Measurements from ENCODE around the gene CIBAR2.
"Not testable (repeated sequence)": the region's sequence is repeated elsewhere in the genome, so short reads cannot be mapped to it uniquely, and the experiment has no call there.

Gene CIBAR2

DNA sequence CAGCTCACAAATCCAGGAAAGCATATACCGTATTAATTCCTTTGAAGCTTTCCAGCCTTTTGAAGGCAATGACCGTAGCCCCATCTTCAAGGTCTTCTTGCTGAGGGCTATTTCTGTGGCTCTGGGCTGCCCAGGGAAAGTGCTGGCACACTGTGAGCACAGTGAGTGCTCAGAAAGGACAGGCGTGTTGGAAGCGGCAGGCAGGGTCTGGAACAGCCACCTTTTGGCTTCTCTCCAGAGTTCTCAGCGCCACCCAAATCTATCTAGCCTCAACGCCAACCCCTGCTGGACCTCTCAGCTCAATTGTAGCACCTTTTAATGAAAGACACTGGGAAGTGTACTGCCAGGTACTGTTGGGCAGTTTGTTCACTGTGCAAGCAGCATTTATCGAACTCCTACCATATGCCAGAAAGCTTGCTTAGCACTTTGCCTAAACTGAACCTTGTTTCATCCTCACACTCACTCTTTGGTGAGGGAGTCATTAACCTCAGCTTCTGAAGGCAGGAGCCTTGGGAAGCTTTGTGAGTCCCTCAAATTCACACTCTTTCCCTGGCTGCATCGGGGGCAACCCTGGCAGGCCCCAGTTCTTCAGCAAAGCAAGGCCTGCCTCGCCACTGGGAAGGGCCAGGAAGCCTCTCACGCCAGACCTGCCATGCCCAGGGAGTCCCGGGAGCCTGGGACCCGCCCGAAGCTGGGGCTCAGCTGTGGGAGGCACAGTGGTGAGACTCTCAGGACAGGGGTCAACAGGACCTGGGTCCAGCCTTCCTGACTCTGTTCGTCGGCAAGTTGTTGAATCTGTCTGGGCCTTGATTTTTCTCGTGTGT is 13.5 kb upstream of the CIBAR2 start:
- H3K9ac ChIP-seq (ENCODE audit: low read depth, low read length), result no peak overlapping the region
- no peaks in the 10 kb centered on the region for H3K36me3 ChIP-seq (ENCODE audit: insufficient read depth, low read length)
- H3K27me3 ChIP-seq (ENCODE audit: insufficient read depth, low read length), result 0 out of 2 replicates have a peak, but pooled peaks cover 3% of the 10 kb centered on the region
- peaks cover 17% of the 10 kb centered on the region for H3K4me1 ChIP-seq (ENCODE audit: insufficient read depth, low read length)
- no peak overlapping the region for H3K27ac ChIP-seq (ENCODE audit: low read depth, low read length)
- H3K9me3 ChIP-seq (ENCODE audit: insufficient read depth, low read depth, low read length), result no peaks in the 10 kb centered on the region; the same call in 1 of the 2 replicates
- WGBS, result 86% methylated on average over 16 of the region's 16 CpGs
- H3K4me3 ChIP-seq (ENCODE audit: low read length), result no peak overlapping the region

DNA sequence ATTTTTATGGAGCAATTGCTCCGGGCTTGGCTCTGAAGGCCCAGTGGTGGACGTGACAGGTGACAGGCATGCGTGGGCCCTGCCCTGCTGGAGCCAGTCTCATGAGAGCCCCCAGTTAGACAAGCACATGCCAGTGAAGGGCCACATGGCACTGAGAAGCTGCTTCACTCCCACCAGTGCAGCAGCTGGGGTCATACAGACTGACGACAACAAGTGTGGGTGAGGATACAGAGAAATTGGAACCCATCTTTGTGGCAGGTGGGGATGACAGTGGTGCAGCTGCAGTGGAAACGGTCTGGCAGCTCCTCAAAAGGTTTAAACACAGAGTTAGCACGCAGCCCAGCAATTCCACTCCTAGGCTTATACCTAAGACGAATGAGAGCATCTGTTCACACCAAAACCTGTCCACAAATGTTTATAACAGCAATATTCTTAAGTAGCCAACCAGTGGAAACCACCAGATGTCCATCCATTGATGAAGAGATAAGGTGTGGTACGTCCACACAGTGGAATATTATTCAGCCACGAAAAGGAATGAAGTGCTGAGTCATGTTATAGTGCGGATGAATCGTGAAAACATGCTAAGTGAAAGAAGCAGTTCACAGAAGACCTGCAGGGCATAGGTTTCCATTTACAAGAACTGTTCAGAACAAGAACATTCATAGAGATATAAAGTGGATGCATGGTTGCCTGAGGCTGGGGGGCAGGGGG is 12.5 kb upstream of the CIBAR2 start:
- H3K9ac ChIP-seq (ENCODE audit: low read depth, low read length), result peak overlapping the region; percentile 38; the same call in 1 of the 2 replicates
- peaks cover 17% of the 10 kb centered on the region for H3K4me1 ChIP-seq (ENCODE audit: insufficient read depth, low read length)
- H3K36me3 ChIP-seq (ENCODE audit: insufficient read depth, low read length), result no peaks in the 10 kb centered on the region
- no peak overlapping the region for H3K4me3 ChIP-seq (ENCODE audit: low read length)
- no peaks in the 10 kb centered on the region; the same call in 1 of the 2 replicates for H3K9me3 ChIP-seq (ENCODE audit: insufficient read depth, low read depth, low read length)
- H3K27me3 ChIP-seq (ENCODE audit: insufficient read depth, low read length), result 0 out of 2 replicates have a peak, but pooled peaks cover 3% of the 10 kb centered on the region
- H3K27ac ChIP-seq (ENCODE audit: low read depth, low read length), result 0 out of 2 replicates have a peak overlapping the region, but pooled peaks have one; percentile 16
- WGBS, result 91% methylated on average over 11 of the region's 11 CpGs

DNA sequence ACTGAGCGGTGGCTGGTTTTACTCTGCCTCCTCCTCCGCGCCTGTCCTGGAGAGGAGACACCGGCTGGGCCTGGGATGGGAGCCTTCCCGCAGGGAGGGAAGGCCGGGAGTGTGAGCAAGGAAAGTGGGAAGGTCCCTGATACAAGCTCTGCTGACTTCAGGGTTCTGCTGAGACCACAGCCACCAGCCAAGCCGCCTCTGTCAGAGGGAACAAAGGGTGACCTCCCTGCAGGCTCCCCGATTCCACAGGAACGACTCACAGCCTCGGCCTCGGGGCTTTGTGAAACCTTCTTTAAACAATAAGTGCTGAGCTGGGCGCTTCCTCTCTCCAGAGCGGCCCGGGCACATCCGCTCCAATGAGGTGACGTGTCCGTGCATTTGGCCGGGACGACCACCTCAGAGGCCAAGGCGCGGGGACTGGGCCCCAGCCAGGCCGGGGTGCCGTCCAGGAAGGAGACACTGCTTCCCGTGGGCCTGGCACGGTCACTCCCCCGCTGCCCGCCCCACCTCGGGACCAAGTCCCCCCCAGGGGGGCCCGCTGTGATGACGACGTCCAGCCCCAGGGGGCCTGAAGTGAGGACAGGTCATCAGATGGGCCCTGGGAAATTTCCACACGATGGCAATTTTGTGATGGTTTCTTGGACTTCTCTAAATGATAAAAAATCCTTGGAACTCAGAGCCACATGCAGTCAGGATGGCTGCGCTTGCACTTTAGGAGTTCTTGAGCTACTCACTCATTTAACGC is 11.8 kb upstream of the CIBAR2 start:
- Histone ChIP-seq H3K9me3 (ENCODE audit: insufficient read depth, low read depth, low read length) (no peaks in the 10 kb centered on the region; the same call in 1 of the 2 replicates), H3K36me3 (ENCODE audit: insufficient read depth, low read length) (no peaks in the 10 kb centered on the region), H3K27ac (ENCODE audit: low read depth, low read length) (peak overlapping the region; percentile 20; the same call in 1 of the 2 replicates), H3K4me1 (ENCODE audit: insufficient read depth, low read length) (peaks cover 17% of the 10 kb centered on the region), H3K9ac (ENCODE audit: low read depth, low read length) (peak overlapping the region; percentile 61), H3K27me3 (ENCODE audit: insufficient read depth, low read length) (0 out of 2 replicates have a peak, but pooled peaks cover 3% of the 10 kb centered on the region), H3K4me3 (ENCODE audit: low read length) (no peak overlapping the region)
- WGBS, result 60% methylated on average over 34 of the region's 34 CpGs

DNA sequence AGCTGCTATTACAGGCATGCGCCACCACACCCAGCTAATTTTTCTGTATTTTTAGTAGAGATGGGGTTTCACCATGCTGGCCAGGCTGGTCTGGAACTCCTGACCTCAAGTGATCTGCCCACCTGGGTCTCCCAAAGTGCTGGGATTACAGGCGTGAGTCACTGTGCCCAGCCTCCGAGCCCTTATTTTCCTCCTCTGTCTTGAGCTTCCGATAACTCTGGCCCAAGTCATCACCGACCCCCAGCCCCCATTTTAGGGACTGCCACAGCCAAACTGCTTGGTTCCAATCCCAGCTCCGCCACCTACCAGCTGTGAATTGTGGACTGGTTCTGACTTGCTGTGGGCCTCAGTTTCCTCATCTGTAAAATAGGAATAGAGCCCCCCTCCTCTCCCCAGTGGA is 11.2 kb upstream of the CIBAR2 start:
- H3K4me1 ChIP-seq (ENCODE audit: insufficient read depth, low read length), result peaks cover 17% of the 10 kb centered on the region
- not testable (repeated sequence) for H3K9me3 ChIP-seq (ENCODE audit: insufficient read depth, low read depth, low read length); H3K4me3 ChIP-seq (ENCODE audit: low read length); H3K36me3 ChIP-seq (ENCODE audit: insufficient read depth, low read length); H3K27me3 ChIP-seq (ENCODE audit: insufficient read depth, low read length)
- 0 out of 2 replicates have a peak overlapping the region, but pooled peaks have one; percentile 20 for H3K27ac ChIP-seq (ENCODE audit: low read depth, low read length)
- peak overlapping the region; percentile 61; the same call in 1 of the 2 replicates for H3K9ac ChIP-seq (ENCODE audit: low read depth, low read length)
- 89% methylated on average over 5 of the region's 6 CpGs for WGBS

DNA sequence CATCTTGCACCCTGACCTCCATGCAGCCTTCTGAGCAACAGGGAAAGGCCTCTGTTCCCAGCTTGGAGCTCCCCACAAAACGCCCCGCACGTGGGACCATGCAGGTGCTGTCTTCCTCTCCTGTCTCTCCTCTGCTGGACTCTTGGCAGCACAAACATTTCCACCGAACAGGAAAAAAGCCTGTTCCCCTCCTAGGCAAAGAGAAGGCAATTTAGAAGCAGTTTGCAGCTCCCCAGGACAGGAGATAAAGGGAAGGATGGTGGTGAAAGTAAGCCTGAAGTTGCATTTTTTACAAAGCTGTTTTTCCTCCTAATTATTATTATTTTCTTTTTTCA is 7.7 kb upstream of the CIBAR2 start:
- Histone ChIP-seq H3K36me3 (ENCODE audit: insufficient read depth, low read length) (no peaks in the 10 kb centered on the region), H3K9ac (ENCODE audit: low read depth, low read length) (no peak overlapping the region), H3K27ac (ENCODE audit: low read depth, low read length) (no peak overlapping the region), H3K4me1 (ENCODE audit: insufficient read depth, low read length) (peaks cover 10% of the 10 kb centered on the region; the same call in 1 of the 2 replicates), H3K9me3 (ENCODE audit: insufficient read depth, low read depth, low read length) (no peaks in the 10 kb centered on the region; the same call in 1 of the 2 replicates), H3K4me3 (ENCODE audit: low read length) (no peak overlapping the region), H3K27me3 (ENCODE audit: insufficient read depth, low read length) (0 out of 2 replicates have a peak, but pooled peaks cover 2% of the 10 kb centered on the region)
- WGBS, result 89% methylated on average over 4 of the region's 4 CpGs

DNA sequence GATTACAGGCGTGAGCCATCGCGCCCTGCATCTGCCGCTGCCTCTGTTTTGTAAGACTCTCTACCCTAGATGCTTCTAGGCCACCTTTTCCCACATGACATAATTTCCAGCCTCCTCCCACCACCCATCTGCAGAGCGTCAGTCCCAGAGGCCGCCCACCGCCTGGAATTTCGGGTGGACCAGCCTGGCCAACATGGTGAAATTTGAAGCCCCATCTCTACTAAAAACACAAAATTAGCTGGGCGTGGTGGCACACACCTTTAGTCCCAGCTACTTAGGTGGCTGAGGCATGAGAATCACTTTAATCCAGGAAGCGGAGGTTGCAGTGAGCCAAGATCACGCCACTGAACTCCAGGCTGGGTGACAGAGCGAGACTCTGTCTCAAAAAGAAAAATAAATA is 5.1 kb upstream of the CIBAR2 start:
- H3K27ac ChIP-seq (ENCODE audit: low read depth, low read length), result no peak overlapping the region
- no peaks in the 10 kb centered on the region for H3K36me3 ChIP-seq (ENCODE audit: insufficient read depth, low read length)
- 0 out of 2 replicates have a peak, but pooled peaks cover 3% of the 10 kb centered on the region for H3K4me1 ChIP-seq (ENCODE audit: insufficient read depth, low read length)
- H3K9me3 ChIP-seq (ENCODE audit: insufficient read depth, low read depth, low read length), result no peaks in the 10 kb centered on the region
- H3K27me3 ChIP-seq (ENCODE audit: insufficient read depth, low read length), result no peaks in the 10 kb centered on the region
- H3K9ac ChIP-seq (ENCODE audit: low read depth, low read length), result no peak overlapping the region
- 89% methylated on average over 12 of the region's 12 CpGs for WGBS
- no peak overlapping the region for H3K4me3 ChIP-seq (ENCODE audit: low read length)

DNA sequence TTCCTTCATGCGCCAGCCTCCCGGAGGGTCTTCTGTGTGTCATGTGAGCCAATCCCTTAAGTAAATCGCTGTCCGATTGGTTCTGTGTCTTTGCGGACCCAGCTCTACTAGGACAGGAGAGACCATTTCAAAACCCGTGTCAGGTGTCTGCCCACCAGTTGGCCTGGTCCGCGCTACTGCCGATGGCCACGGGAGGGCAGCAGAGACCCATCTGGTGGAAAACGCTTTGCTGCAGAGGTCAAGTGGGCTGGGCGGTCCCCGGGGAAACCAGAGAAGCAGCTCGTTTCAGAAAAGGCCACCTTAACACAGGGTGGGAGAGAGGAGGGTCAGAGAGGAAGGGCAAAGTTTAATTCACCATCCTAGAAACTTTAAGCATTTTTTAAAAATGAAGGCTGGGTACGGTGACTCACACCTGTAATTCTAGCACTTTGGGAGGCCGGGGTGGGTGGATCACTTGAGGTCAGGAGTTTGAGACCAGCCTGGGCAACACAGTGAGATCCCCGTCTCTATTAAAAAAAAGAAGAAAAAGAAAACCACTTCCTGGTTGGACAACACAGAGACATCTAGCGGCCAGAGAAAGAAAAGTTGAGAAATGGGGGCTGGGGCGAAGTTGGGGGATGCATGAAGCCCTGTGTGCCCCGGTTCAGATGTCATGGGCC is 2.8 kb upstream of the CIBAR2 start:
- 20% methylated on average over 19 of the region's 20 CpGs for WGBS
- no peak overlapping the region for H3K9ac ChIP-seq (ENCODE audit: low read depth, low read length)
- no peaks in the 10 kb centered on the region for H3K36me3 ChIP-seq (ENCODE audit: insufficient read depth, low read length)
- no peaks in the 10 kb centered on the region for H3K27me3 ChIP-seq (ENCODE audit: insufficient read depth, low read length)
- no peak overlapping the region for H3K4me3 ChIP-seq (ENCODE audit: low read length)
- no peak overlapping the region for H3K27ac ChIP-seq (ENCODE audit: low read depth, low read length)
- H3K9me3 ChIP-seq (ENCODE audit: insufficient read depth, low read depth, low read length), result no peaks in the 10 kb centered on the region
- 0 out of 2 replicates have a peak, but pooled peaks cover 4% of the 10 kb centered on the region for H3K4me1 ChIP-seq (ENCODE audit: insufficient read depth, low read length)

DNA sequence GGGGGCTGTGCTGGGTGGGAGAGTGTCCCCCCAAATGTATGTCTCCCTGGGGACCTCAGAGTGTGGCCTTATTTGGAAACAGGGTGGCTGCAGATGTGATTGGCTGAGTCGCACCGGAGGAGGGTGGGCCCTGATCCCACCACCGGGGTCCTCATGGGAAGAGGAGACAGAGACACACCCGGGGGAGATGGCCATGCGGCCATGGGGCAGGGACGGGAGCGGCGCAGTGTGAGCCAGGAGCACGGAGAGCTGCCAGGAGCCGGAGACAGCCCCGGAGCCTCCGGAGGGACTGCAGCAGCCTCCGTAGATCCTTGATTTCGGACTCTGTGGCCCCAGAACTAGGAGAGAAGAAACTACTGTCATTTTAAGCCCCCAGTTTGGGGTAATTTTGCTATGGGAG is 1.6 kb upstream of the CIBAR2 start:
- Histone ChIP-seq H3K9me3 (ENCODE audit: insufficient read depth, low read depth, low read length) (no peaks in the 10 kb centered on the region), H3K27ac (ENCODE audit: low read depth, low read length) (no peak overlapping the region), H3K27me3 (ENCODE audit: insufficient read depth, low read length) (no peaks in the 10 kb centered on the region), H3K4me1 (ENCODE audit: insufficient read depth, low read length) (0 out of 2 replicates have a peak, but pooled peaks cover 4% of the 10 kb centered on the region), H3K4me3 (ENCODE audit: low read length) (no peak overlapping the region), H3K9ac (ENCODE audit: low read depth, low read length) (no peak overlapping the region), H3K36me3 (ENCODE audit: insufficient read depth, low read length) (no peaks in the 10 kb centered on the region)
- WGBS, result 63% methylated on average over 14 of the region's 14 CpGs

DNA sequence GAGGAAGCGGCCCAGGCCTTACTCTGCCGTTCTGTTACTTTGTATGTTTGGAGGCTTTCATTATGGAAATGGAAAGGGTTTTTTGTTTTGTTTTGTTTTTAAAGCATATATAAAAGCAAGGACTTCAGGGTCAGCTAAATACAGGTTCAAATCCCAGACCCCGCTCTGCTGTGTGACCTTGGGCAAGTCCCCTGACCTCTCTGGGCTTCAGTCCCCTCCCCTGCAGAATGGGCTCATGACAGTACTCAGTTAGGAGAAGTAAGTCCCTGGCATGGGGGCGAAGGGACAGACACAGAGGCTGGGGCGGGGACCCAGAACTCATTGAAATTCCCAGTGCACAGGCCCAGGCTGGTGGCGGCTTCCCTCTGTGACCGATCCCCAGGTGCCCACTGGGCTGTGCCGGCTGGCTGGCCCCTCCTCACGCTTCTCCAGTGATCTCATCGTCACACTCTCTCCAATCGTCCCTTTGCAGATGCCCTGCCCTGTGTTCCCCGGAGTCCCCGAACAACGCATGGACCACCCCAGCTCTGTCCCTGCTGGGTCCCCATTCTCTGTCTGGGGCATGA is 979 bp upstream of the CIBAR2 start:
- no peak overlapping the region for H3K9ac ChIP-seq (ENCODE audit: low read depth, low read length)
- 0 out of 2 replicates have a peak, but pooled peaks cover 4% of the 10 kb centered on the region for H3K4me1 ChIP-seq (ENCODE audit: insufficient read depth, low read length)
- WGBS, result 88% methylated on average over 14 of the region's 14 CpGs
- H3K4me3 ChIP-seq (ENCODE audit: low read length), result no peak overlapping the region
- H3K27me3 ChIP-seq (ENCODE audit: insufficient read depth, low read length), result no peaks in the 10 kb centered on the region
- no peaks in the 10 kb centered on the region for H3K9me3 ChIP-seq (ENCODE audit: insufficient read depth, low read depth, low read length)
- no peak overlapping the region for H3K27ac ChIP-seq (ENCODE audit: low read depth, low read length)
- no peaks in the 10 kb centered on the region for H3K36me3 ChIP-seq (ENCODE audit: insufficient read depth, low read length)

DNA sequence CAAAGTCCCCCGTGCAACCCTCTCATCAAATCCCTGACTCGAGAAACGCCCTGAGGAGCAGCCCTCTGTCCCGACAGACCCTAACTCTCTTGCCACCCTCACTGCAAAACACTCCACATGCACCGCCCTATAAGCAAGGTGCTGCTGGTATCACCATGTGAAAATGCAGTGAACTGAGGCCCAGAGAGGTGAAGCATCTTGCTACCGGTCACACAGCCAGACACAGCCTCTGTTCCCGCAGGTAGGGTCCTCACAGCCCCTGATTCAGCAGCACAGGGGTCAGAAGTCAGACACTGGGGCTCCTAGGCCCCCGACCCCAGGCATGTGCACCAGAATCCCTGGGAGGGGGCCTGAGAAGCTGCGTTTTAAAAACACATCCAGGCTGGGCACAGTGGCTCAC is 1.1 kb downstream of the CIBAR2 start:
- no peak overlapping the region for H3K27ac ChIP-seq (ENCODE audit: low read depth, low read length)
- 93% methylated on average over 9 of the region's 9 CpGs for WGBS
- H3K4me1 ChIP-seq (ENCODE audit: insufficient read depth, low read length), result 0 out of 2 replicates have a peak, but pooled peaks cover 4% of the 10 kb centered on the region
- H3K36me3 ChIP-seq (ENCODE audit: insufficient read depth, low read length), result no peaks in the 10 kb centered on the region
- H3K9ac ChIP-seq (ENCODE audit: low read depth, low read length), result no peak overlapping the region
- H3K9me3 ChIP-seq (ENCODE audit: insufficient read depth, low read depth, low read length), result no peaks in the 10 kb centered on the region
- H3K4me3 ChIP-seq (ENCODE audit: low read length), result no peak overlapping the region
- H3K27me3 ChIP-seq (ENCODE audit: insufficient read depth, low read length), result no peaks in the 10 kb centered on the region

All from HUES64 (cell line).